Right ventricle myocardium inferior (tissue), 1 donor: ENCODE measurements around the gene BRK1. TPM values are rescaled to one million over a fixed set of nuclear protein-coding genes. Genes with fewer than 3 reads are reported as not detected.
"Not testable (repeated sequence)": the region's sequence is repeated elsewhere in the genome, so short reads cannot be mapped to it uniquely, and the experiment has no call there.

Experiments used
- ATAC-seq: fragments of 200-7000 bp; cut with Tn5 transposase; one replicate; pipeline ENCODE4 v1.9.1; 2020; ENCODE audit warnings: mild to moderate bottlenecking, moderate library complexity
- DNase-seq: peaks from one replicate; pipeline ENCODE4 v3.0.0; 2021; ENCODE audit errors: missing footprints
- intact Hi-C: fragments of 100-400 bp; cut with DNase I; formaldehyde crosslinking; loops from one replicate; pipeline ENCODE4 v1.11.0; 2022
- long read RNA-seq: library from polyadenylated mRNA; unstranded; transcript quantifications from one replicate; pipeline ENCODE4 v2.0.0, GENCODE V29; 2021
- total RNA-seq: library from RNA; stranded (reverse); fragmentation: NEBNext Ultra II Directional; extraction: Animal tissue kit (Norgen Biotek cat#: 25700); gene quantifications from one replicate; pipeline ENCODE4 v1.2.1, GENCODE V29; 2021
- donor health status: DM: no; HTN: yes; CAD: no; lungs with severe emphysema.

The BRK1 gene
- 98.2 TPM for total RNA-seq
- long read RNA-seq, transcript BRK1-201 (3 exons, 1,233 nt): major isoform, 73 of 76 reads
- long read RNA-seq, partial matches to known transcripts: 1 of 76 reads
- long read RNA-seq, other reads (novel, unspliced or antisense): 2 of 76 reads

- intact Hi-C loops: loop anchor here (10.0 kb wide), 1 partner anchor 101 kb away; no protein-coding TSS in a partner anchor
- DNase-seq: peak; percentile 99
- ATAC-seq: peak; percentile 100
These were observed at the start of gene BRK1 for GRCh38 chr3:10115326-10116137. TSS of gene BRK1 (plus strand) at chr3:10115675. CDS start at chr3:10115702, 27 bp downstream.

- ATAC-seq, DNase-seq, intact Hi-C loops: not testable (repeated sequence)
These were observed 45.4 kb upstream of the BRK1 start for GRCh38 chr3:10070077-10070476.

- ATAC-seq (no peak), DNase-seq (no peak)
- intact Hi-C loops: no loop called here
These were observed 40.8 kb upstream of the BRK1 start for GRCh38 chr3:10074666-10075065.

- no peak for ATAC-seq
- no peak for DNase-seq
- intact Hi-C loops: no loop called here
These were observed 33.6 kb upstream of the BRK1 start for GRCh38 chr3:10081871-10082270.

- intact Hi-C loops: no loop called here
- ATAC-seq (no peak), DNase-seq (no peak)
These were observed 29.7 kb upstream of the BRK1 start for GRCh38 chr3:10085738-10086137.

- intact Hi-C loops: no loop called here
- no peak for ATAC-seq
- no peak for DNase-seq
These were observed 27.2 kb upstream of the BRK1 start for GRCh38 chr3:10088256-10088655.

GRCh38 chr3:10090179-10090578 lies 25.3 kb upstream of the BRK1 start:
- ATAC-seq (no peak), DNase-seq (no peak)
- intact Hi-C loops: no loop called here

GRCh38 chr3:10090774-10091173 lies 24.7 kb upstream of the BRK1 start:
- intact Hi-C loops, ATAC-seq, DNase-seq: not testable (repeated sequence)

- intact Hi-C loops, ATAC-seq, DNase-seq: not testable (repeated sequence)
These were observed 24.1 kb upstream of the BRK1 start for GRCh38 chr3:10091387-10091786.

GRCh38 chr3:10093678-10094077 lies 21.8 kb upstream of the BRK1 start:
- intact Hi-C loops: no loop called here
- ATAC-seq: no peak
- no peak for DNase-seq

GRCh38 chr3:10099041-10099440 lies 16.4 kb upstream of the BRK1 start:
- intact Hi-C loops: no loop called here
- DNase-seq: no peak
- no peak for ATAC-seq

- DNase-seq (no peak), ATAC-seq (no peak)
- intact Hi-C loops: no loop called here
These were observed 8.6 kb upstream of the BRK1 start for GRCh38 chr3:10106919-10107318.

GRCh38 chr3:10108091-10108490 lies 7.4 kb upstream of the BRK1 start, which contains the start of gene FANCD2OS:
TSS of gene FANCD2OS (minus strand) at chr3:10108255. CDS start at chr3:10104774, 3,481 bp downstream.
- ATAC-seq (no peak), DNase-seq (no peak)
- intact Hi-C loops: no loop called here

- DNase-seq (no peak), ATAC-seq (no peak)
- intact Hi-C loops: loop anchor here (10.0 kb wide), 1 partner anchor 101 kb away; no protein-coding TSS in a partner anchor
These were observed 624 bp downstream of the BRK1 start for GRCh38 chr3:10116138-10116460.

GRCh38 chr3:10116928-10117327 lies 1.5 kb downstream of the BRK1 start:
- ATAC-seq: no peak
- intact Hi-C loops: loop anchor here (10.0 kb wide), 1 partner anchor 102 kb away; no protein-coding TSS in a partner anchor
- DNase-seq: no peak

GRCh38 chr3:10119376-10119775 lies 3.9 kb downstream of the BRK1 start:
- intact Hi-C loops: loop anchor here (10.0 kb wide), 1 partner anchor 105 kb away; no protein-coding TSS in a partner anchor
- ATAC-seq (no peak), DNase-seq (no peak)

- ATAC-seq: no peak
- intact Hi-C loops: no loop called here
- no peak for DNase-seq
These were observed 5.6 kb downstream of the BRK1 start for GRCh38 chr3:10121064-10121463.

GRCh38 chr3:10122724-10123123 lies 7.2 kb downstream of the BRK1 start:
- ATAC-seq (no peak), DNase-seq (no peak)
- intact Hi-C loops: no loop called here

- intact Hi-C loops, DNase-seq, ATAC-seq: not testable (repeated sequence)
These were observed 20.4 kb downstream of the BRK1 start for GRCh38 chr3:10135872-10136271.

- intact Hi-C loops: no loop called here
- no peak for DNase-seq
- ATAC-seq: no peak
These were observed 21.0 kb downstream of the BRK1 start for GRCh38 chr3:10136426-10137005.
